GM23338 (cell line): ENCODE results near the gene RNASE7.
A peak's percentile ranks its signal among the peaks of the same experiment; 100 is the strongest.

Source experiments
- CTCF ChIP-seq, 2 experiments: fragments of 200-600 bp in 1 of 2; sonication (generic) in 1 of 2; conservative IDR thresholded peaks; 2 replicates each; pipeline versions ENCODE4 v1.5.1 to v1.6.1; 2016 to 2017; ENCODE audit warnings: antibody characterized with exemption in 2 of 2, low read depth in 2 of 2, mild to moderate bottlenecking in 2 of 2, moderate library complexity in 1 of 2
- EZH2 ChIP-seq: fragments of 200-600 bp; sonication (generic); IDR thresholded peaks from one replicate; pipeline ENCODE4 v1.8.0; 2017; ENCODE audit warnings: antibody characterized with exemption, mild to moderate bottlenecking, low read depth; ENCODE audit not compliant: unreplicated experiment
- EZH2phosphoT487 ChIP-seq: fragments of 200-600 bp; sonication (generic); IDR thresholded peaks from one replicate; pipeline ENCODE4 v1.8.1; 2018; ENCODE audit warnings: antibody characterized with exemption; ENCODE audit not compliant: unreplicated experiment
- JUNB ChIP-seq: IDR thresholded peaks from one replicate; pipeline ENCODE4 v1.6.1; 2016; ENCODE audit warnings: antibody characterized with exemption; ENCODE audit not compliant: unreplicated experiment
- NANOG ChIP-seq: IDR thresholded peaks from 2 replicates; pipeline ENCODE4 v1.6.1; 2016; ENCODE audit warnings: antibody characterized with exemption, borderline replicate concordance
- POLR2AphosphoS5 ChIP-seq: IDR thresholded peaks from 2 replicates; pipeline ENCODE4 v1.6.1; 2016; ENCODE audit warnings: antibody characterized with exemption, low read depth
- REST ChIP-seq: IDR thresholded peaks from one replicate; pipeline ENCODE4 v1.6.1; 2018; ENCODE audit warnings: antibody characterized with exemption; ENCODE audit not compliant: unreplicated experiment
- ZNF331 ChIP-seq: fragments of 250-450 bp; sonication (Bioruptor Pico); IDR thresholded peaks from 2 replicates; pipeline ENCODE4 v1.5.0; 2020; ENCODE audit warnings: low read depth, mild to moderate bottlenecking, moderate library complexity

GRCh38 chr14:21057803-21058675 is 15.9 kb downstream of the RNASE7 start, which contains the start of gene RNASE8:
- peak in 1 of 2 experiments; percentile 15; a peak in 1 of 4 replicates for TF ChIP-seq CTCF (conservative IDR thresholded peaks at IDR 0.05; ENCODE audit: low read depth in 2 of 2)
- no peak for TF ChIP-seq POLR2AphosphoS5
- TF ChIP-seq REST: no peak
- TF ChIP-seq EZH2: no peak
- TF ChIP-seq EZH2phosphoT487: no peak
- no peak for TF ChIP-seq ZNF331 (CRISPR knock-in tag)
- no peak for TF ChIP-seq NANOG
- TF ChIP-seq JUNB: no peak
